Activated naive CD8-positive, alpha-beta T cell treated with anti-CD3 and anti-CD28 coated beads, Interleukin-2, amount 50 U/mL, for 16 hours (primary cell): ENCODE data around the gene SMNDC1.
"Not testable (repeated sequence)": the region's sequence is repeated elsewhere in the genome, so short reads cannot be mapped to it uniquely, and the experiment has no call there.

Experiments used
- DNase-seq: peaks from one replicate; pipeline ENCODE4 v3.0.0-alpha.2; 2020; ENCODE audit warnings: low read depth, low spot score

SMNDC1 gene

GRCh38 chr10:110252151-110252550 lies 52.6 kb downstream of the SMNDC1 start:
- no peak for DNase-seq

- not testable (repeated sequence) for DNase-seq
Observed at GRCh38 chr10:110251392-110251791, 53.3 kb downstream of the SMNDC1 start.

- not testable (repeated sequence) for DNase-seq
Observed at GRCh38 chr10:110249489-110249888, 55.2 kb downstream of the SMNDC1 start.

- DNase-seq, result not testable (repeated sequence)
Observed at GRCh38 chr10:110247833-110248232, 56.9 kb downstream of the SMNDC1 start.

- DNase-seq, result no peak
Observed at GRCh38 chr10:110244550-110244949, 60.2 kb downstream of the SMNDC1 start.

GRCh38 chr10:110242511-110242910 lies 62.2 kb downstream of the SMNDC1 start:
- no peak for DNase-seq

- no peak for DNase-seq
Observed at GRCh38 chr10:110241841-110242240, 62.9 kb downstream of the SMNDC1 start.

- DNase-seq, result no peak
Observed at GRCh38 chr10:110241407-110241806, 63.3 kb downstream of the SMNDC1 start.
